Measurements from ENCODE around the gene UBTD2.

DNA sequence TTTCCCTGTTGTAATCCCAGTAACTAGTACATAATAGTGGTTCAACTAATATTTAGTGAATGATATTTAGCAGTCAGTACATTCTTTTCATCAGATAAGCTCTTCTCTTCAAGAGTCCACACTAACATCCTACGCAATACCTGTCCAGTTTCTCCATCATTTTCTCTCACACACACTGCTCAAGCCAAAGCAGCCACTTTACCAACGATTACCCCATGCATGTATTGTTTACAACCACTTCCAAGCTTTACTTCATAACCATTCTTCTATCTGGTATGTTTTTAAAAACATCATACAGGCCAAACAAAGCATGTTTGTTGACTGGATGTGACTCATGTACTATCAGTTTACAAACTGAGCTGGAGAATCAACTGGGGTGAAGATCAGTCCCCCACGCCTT lies 7.3 kb downstream of the UBTD2 start:
- TF ChIP-seq, protein P1, sequence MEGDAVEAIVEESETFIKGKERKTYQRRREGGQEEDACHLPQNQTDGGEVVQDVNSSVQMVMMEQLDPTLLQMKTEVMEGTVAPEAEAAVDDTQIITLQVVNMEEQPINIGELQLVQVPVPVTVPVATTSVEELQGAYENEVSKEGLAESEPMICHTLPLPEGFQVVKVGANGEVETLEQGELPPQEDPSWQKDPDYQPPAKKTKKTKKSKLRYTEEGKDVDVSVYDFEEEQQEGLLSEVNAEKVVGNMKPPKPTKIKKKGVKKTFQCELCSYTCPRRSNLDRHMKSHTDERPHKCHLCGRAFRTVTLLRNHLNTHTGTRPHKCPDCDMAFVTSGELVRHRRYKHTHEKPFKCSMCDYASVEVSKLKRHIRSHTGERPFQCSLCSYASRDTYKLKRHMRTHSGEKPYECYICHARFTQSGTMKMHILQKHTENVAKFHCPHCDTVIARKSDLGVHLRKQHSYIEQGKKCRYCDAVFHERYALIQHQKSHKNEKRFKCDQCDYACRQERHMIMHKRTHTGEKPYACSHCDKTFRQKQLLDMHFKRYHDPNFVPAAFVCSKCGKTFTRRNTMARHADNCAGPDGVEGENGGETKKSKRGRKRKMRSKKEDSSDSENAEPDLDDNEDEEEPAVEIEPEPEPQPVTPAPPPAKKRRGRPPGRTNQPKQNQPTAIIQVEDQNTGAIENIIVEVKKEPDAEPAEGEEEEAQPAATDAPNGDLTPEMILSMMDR (IDR thresholded peaks at IDR 0.05): no peak
- no peak for TF ChIP-seq EP300 (IDR thresholded peaks at IDR 0.05)
